Psoas muscle (tissue), 8 donors: ENCODE data around the gene ZC3H8. TPM values are rescaled to one million over a fixed set of nuclear protein-coding genes. Genes with fewer than 3 reads are reported as not detected.

Experiments
- ATAC-seq, 4 donors: fragments of 200-7000 bp; cut with Tn5 transposase; one replicate each; pipeline ENCODE4 v1.9.1; 2020; ENCODE audit warnings: moderate library complexity in 3 of 4, mild to moderate bottlenecking in 2 of 4
- DNase-seq, 2 donors: peaks; one replicate each; pipeline ENCODE4 v3.0.0-alpha.2; 2020
- H3K27ac ChIP-seq: fragments of 200-600 bp; one replicate; pipeline ENCODE4 v1.8.0; 2022
- H3K27me3 ChIP-seq, 3 donors: fragments of 200-600 bp in 1 of 3; one replicate each; pipeline versions ENCODE4 v1.6.1 to v1.8.0; 2013 to 2022; ENCODE audit warnings: low read length in 2 of 3, mild to moderate bottlenecking in 2 of 3, moderate library complexity in 1 of 3; ENCODE audit not compliant: insufficient read depth in 3 of 3
- H3K36me3 ChIP-seq, 2 donors: fragments of 200-600 bp in 1 of 2; one replicate each; pipeline versions ENCODE4 v1.6.1 to v1.8.0; 2013 to 2022; ENCODE audit warnings: low read depth in 1 of 2, mild to moderate bottlenecking in 1 of 2, moderate library complexity in 1 of 2; ENCODE audit not compliant: insufficient read depth in 1 of 2
- H3K4me1 ChIP-seq: fragments of 200-600 bp; one replicate; pipeline ENCODE4 v1.8.0; 2022
- H3K4me3 ChIP-seq: fragments of 200-600 bp; one replicate; pipeline ENCODE4 v1.8.0; 2022; ENCODE audit warnings: mild to moderate bottlenecking
- H3K9me3 ChIP-seq: fragments of 200-600 bp; one replicate; pipeline ENCODE4 v1.8.0; 2022
- WGBS, 3 donors: extraction: QIAGEN DNeasy Blood & Tissue Kit; methylation state at CpG; one replicate each; pipeline versions ENCODE4 v1.1.6 to v1.1.7; 2013; 5-methylcytosine and 5-hydroxymethylcytosine counted together
- intact Hi-C, 2 donors: fragments of 100-400 bp; cut with DNase I; formaldehyde crosslinking; loops; one replicate each; pipeline versions ENCODE4 v1.11.0 to v1.14.2; 2022
- polyA plus RNA-seq, 3 donors: library from polyadenylated mRNA; stranded (reverse); fragments of 200-250 nt; gene quantifications; one replicate each; pipeline ENCODE4 v1.2.3, GENCODE V29; 2013
- total RNA-seq, 4 donors: library from RNA; stranded (reverse); fragmentation: NEBNext Ultra II Directional in 2 of 4; extraction: Animal tissue kit (Norgen Biotek cat#: 25700) in 2 of 4; gene quantifications; one replicate each; pipeline versions ENCODE4 v1.2.1 to v1.2.4, GENCODE V29; 2021 to 2023
- TF ChIP-seq, protein P1 (sequence below): fragments of 200-600 bp; IDR thresholded peaks from one replicate; pipeline ENCODE4 v1.8.0; 2022; ENCODE audit warnings: antibody characterized with exemption
- donor health status: healthy with polysubstance abuse.
- donor health status: DM: no; HTN: no; CAD: no; lungs with moderate emphysema.
- donor health status: Bipolar disorder and iron deficiency.
- donor health status: healthy.
- donor health status: DM: yes; HTN: yes; CAD: no.
- donor health status: DM: no; HTN: no; CAD: no.
- donor health status: DM: no; HTN: no; CAD: no.
- donor health status: DM: yes; HTN: yes; CAD: no.

The ZC3H8 gene
- total and polyA plus RNA-seq, 7 donors, result 8.3 to 22.5 (median 15.2) TPM

DNA sequence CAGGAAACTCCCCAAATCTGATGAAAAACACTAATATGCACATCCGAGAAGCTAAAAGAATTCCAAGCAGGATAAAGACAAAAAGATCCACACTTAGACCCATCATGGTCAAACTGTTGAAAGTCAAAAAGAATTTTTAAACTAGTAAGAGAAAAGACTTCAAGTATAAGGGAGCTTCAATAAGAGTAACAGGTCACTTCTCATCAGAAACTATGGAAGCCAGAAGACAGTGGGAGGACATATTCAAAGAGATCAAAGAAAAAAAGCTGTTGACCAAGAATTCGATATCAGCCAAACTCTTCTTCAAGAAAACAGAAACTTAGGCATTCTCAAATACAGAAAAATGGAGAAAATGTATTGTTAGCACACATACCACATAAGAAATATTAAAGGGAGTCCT, 50.4 kb downstream of the ZC3H8 start:
- TF ChIP-seq, protein P1, sequence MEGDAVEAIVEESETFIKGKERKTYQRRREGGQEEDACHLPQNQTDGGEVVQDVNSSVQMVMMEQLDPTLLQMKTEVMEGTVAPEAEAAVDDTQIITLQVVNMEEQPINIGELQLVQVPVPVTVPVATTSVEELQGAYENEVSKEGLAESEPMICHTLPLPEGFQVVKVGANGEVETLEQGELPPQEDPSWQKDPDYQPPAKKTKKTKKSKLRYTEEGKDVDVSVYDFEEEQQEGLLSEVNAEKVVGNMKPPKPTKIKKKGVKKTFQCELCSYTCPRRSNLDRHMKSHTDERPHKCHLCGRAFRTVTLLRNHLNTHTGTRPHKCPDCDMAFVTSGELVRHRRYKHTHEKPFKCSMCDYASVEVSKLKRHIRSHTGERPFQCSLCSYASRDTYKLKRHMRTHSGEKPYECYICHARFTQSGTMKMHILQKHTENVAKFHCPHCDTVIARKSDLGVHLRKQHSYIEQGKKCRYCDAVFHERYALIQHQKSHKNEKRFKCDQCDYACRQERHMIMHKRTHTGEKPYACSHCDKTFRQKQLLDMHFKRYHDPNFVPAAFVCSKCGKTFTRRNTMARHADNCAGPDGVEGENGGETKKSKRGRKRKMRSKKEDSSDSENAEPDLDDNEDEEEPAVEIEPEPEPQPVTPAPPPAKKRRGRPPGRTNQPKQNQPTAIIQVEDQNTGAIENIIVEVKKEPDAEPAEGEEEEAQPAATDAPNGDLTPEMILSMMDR, result no peak
- no peak for DNase-seq
- intact Hi-C loops, result no loop called here
- Histone ChIP-seq H3K9me3 (peaks cover 10% of the 10 kb centered on the region), H3K27ac (no peak overlapping the region), H3K4me3 (no peak overlapping the region), H3K4me1 (no peaks in the 10 kb centered on the region), H3K27me3 (no peaks in the 10 kb centered on the region), H3K36me3 (no peaks in the 10 kb centered on the region)
- 93 to 99% (median 95%) methylated on average over 2 of the region's 2 CpGs for WGBS, 3 donors
- ATAC-seq, result no peak

DNA sequence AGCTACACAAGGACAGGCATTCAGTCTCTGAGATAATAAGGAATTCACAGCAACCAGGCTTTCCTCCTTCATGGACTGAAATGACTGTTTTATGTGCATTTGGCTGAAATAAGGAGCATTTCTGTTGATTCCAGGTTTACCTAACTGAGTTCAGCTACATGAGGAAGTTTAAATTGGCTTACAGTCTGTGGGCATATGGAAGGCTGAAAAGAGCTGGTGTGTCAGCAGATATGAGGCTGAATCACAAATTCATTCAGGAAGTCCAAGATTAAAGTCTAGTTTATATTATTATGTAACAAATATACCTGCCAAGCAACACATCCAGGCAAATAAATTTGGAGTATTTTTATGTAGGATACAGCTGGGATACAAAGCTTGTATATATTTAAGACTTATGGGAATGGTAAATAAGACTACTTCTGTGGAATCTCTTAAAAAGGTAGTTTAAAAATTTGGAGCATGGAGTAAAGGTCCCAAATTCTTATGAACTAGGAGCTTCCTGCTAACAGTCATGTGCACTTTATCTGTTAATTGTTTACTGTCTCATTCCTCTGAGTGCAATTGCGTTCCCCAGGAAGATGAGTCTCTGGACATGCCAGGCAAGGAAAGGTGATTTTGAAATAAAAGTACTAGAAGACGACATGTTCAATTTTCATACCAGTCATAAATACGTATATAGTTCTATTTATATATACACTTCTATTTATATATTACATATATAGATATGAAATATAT, 53.0 kb downstream of the ZC3H8 start:
- ATAC-seq (no peak), DNase-seq (no peak)
- H3K4me3 ChIP-seq, result no peak overlapping the region
- no peaks in the 10 kb centered on the region for H3K36me3 ChIP-seq
- H3K4me1 ChIP-seq, result no peaks in the 10 kb centered on the region
- TF ChIP-seq, protein P1, result no peak
- H3K27ac ChIP-seq, result no peak overlapping the region
- intact Hi-C loops, result no loop called here
- WGBS, 3 donors, result 92 to 95% (median 93%) methylated on average over 3 of the region's 3 CpGs
- no peaks in the 10 kb centered on the region for H3K27me3 ChIP-seq
- H3K9me3 ChIP-seq, result peaks cover 10% of the 10 kb centered on the region

DNA sequence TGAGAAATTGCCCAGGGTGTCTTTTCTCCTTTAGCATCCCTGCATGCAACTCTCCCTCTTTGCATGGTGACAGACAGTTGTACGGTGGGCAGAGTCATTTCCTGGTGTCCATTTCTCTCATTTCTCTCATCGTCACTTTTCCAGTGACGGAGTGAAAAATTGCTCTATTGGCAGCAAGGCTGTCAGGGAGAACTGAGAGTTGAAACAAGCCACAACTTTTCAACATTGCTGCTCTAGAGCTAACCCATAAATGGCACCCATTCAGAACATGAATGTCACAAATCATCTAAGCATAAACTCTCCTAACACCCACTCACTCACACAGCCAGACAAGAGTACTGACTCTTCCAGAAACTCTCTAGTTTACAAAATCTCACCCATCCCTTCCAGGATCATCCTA, 55.7 kb downstream of the ZC3H8 start:
- TF ChIP-seq, protein P1, result no peak
- H3K4me3 ChIP-seq, result no peak overlapping the region
- intact Hi-C loops, result no loop called here
- no peak overlapping the region for H3K27ac ChIP-seq
- no peaks in the 10 kb centered on the region for H3K36me3 ChIP-seq
- H3K27me3 ChIP-seq, result no peaks in the 10 kb centered on the region
- DNase-seq (no peak), ATAC-seq (no peak)
- peaks cover 4% of the 10 kb centered on the region for H3K9me3 ChIP-seq
- H3K4me1 ChIP-seq, result no peaks in the 10 kb centered on the region
- whole genome bisulfite sequencing, 3 donors, result 74 to 79% (median 77%) methylated on average over 3 of the region's 3 CpGs

DNA sequence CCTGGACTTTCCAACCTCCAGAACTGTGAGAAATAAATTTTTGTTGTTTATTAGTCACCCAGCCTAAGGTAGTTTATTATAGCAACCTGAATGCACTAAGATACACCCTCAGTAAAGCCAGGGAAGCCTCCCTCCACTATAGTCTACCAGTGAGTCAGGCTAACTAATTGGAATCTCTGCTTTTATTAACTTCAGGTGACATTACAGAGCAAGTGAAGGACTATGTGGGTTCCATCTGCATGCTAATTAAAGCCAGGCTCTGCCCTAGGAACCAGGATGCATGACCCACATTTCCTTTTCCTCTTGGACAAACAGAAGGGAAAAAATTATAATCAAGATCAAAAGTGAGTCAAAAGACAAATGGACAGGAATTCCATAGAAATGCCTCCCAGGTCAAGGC, 56.1 kb downstream of the ZC3H8 start:
- intact Hi-C loops, result no loop called here
- Histone ChIP-seq H3K36me3 (no peaks in the 10 kb centered on the region), H3K27me3 (no peaks in the 10 kb centered on the region), H3K4me1 (no peaks in the 10 kb centered on the region), H3K27ac (no peak overlapping the region), H3K9me3 (peaks cover under 1% of the 10 kb centered on the region), H3K4me3 (no peak overlapping the region)
- DNase-seq (no peak), ATAC-seq (no peak)
- TF ChIP-seq, protein P1, result no peak

DNA sequence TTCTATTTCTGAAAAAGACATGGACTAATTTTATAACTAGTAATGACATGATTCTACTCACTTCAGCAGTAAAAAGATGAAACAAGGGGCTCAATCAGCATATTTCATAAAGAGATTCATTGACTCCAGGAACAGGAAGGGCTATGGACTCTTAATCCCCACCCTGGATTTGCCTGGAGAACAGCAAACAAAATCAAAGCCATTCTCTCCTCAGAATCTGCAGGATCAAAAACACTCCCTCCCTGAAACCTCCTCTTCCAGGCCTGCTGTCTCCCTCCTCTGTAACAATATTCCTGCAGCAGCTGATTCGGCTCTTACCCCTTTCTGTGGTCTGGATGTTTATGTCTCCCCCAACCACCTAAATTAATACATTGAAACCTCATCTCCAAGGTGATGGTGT, 57.0 kb downstream of the ZC3H8 start:
- ATAC-seq (no peak), DNase-seq (no peak)
- no peaks in the 10 kb centered on the region for H3K4me1 ChIP-seq
- no peaks in the 10 kb centered on the region for H3K36me3 ChIP-seq
- no peak overlapping the region for H3K4me3 ChIP-seq
- no peaks in the 10 kb centered on the region for H3K9me3 ChIP-seq
- 55 to 74% (median 73%) methylated on average over 1 of the region's 1 CpG for WGBS, 3 donors
- intact Hi-C loops, result no loop called here
- TF ChIP-seq, protein P1, result no peak
- no peaks in the 10 kb centered on the region for H3K27me3 ChIP-seq
- H3K27ac ChIP-seq, result no peak overlapping the region
